Right lobe of liver (tissue), 4 donors: ENCODE data around the gene RNF31.

Experiments
- POLR2A ChIP-seq: fragments of 450-650 bp; IDR thresholded peaks from one replicate; pipeline ENCODE4 v1.6.1; 2017; ENCODE audit warnings: antibody characterized with exemption, mild to moderate bottlenecking
- TF ChIP-seq, protein P1 (sequence below), 4 donors: fragments of 200-600 bp in 3 of 4; fragments of 450-650 bp in 1 of 4; IDR thresholded peaks; one replicate each; pipeline versions ENCODE4 v1.5.1 to v1.8.0; 2016 to 2022; ENCODE audit warnings: antibody characterized with exemption in 4 of 4, mild to moderate bottlenecking in 2 of 4
- donor health status: DM: no; HTN: no; CAD: no.
- donor health status: DM: no; HTN: no; CAD: no.
- donor health status: DM: no; HTN: yes; CAD: no.

- TF ChIP-seq, protein P1, sequence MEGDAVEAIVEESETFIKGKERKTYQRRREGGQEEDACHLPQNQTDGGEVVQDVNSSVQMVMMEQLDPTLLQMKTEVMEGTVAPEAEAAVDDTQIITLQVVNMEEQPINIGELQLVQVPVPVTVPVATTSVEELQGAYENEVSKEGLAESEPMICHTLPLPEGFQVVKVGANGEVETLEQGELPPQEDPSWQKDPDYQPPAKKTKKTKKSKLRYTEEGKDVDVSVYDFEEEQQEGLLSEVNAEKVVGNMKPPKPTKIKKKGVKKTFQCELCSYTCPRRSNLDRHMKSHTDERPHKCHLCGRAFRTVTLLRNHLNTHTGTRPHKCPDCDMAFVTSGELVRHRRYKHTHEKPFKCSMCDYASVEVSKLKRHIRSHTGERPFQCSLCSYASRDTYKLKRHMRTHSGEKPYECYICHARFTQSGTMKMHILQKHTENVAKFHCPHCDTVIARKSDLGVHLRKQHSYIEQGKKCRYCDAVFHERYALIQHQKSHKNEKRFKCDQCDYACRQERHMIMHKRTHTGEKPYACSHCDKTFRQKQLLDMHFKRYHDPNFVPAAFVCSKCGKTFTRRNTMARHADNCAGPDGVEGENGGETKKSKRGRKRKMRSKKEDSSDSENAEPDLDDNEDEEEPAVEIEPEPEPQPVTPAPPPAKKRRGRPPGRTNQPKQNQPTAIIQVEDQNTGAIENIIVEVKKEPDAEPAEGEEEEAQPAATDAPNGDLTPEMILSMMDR (IDR thresholded peaks at IDR 0.05) = no peak
- no peak for TF ChIP-seq POLR2A
Observed at GRCh38 chr14:24145219-24145618, 2.1 kb upstream of the RNF31 start.
